HL-60 (cell line): ENCODE results near the gene TACC2.

Experiments used
- DNase-seq, 2 experiments: peaks; one replicate each; pipeline ENCODE4 v3.0.0-alpha.2; 2010 to 2020; ENCODE audit warnings: low read depth in 1 of 2, low spot score in 1 of 2
- H3K27ac ChIP-seq: fragments of 250-450 bp; sonication (Bioruptor Pico); replicated peaks from 2 replicates; pipeline ENCODE4 v1.5.1; 2020; ENCODE audit warnings: mild to moderate bottlenecking, moderate library complexity
- H3K27me3 ChIP-seq: fragments of 250-450 bp; sonication (Bioruptor Pico); 2 replicates; pipeline ENCODE4 v1.5.1; 2021; ENCODE audit warnings: mild to moderate bottlenecking, moderate library complexity; ENCODE audit not compliant: insufficient read depth, poor library complexity, severe bottlenecking
- H3K4me3 ChIP-seq: replicated peaks from 2 replicates; pipeline ENCODE4 v1.5.1; 2011; ENCODE audit warnings: mild to moderate bottlenecking, control low read depth, low read length; ENCODE audit not compliant: insufficient read depth
- CTCF ChIP-seq: IDR thresholded peaks from one replicate; pipeline ENCODE4 v1.5.1; 2011; ENCODE audit warnings: low read length, control low read depth, inconsistent platforms; ENCODE audit not compliant: insufficient read depth
- GABPA ChIP-seq: IDR thresholded peaks from 2 replicates; pipeline ENCODE4 v1.6.1; 2012; ENCODE audit warnings: low read depth
- POLR2AphosphoS5 ChIP-seq: IDR thresholded peaks from 2 replicates; pipeline ENCODE4 v1.6.1; 2012; ENCODE audit warnings: low read depth
- REST ChIP-seq: IDR thresholded peaks from 2 replicates; pipeline ENCODE4 v1.6.1; 2012; ENCODE audit warnings: low read depth; ENCODE audit not compliant: insufficient replicate concordance
- SPI1 ChIP-seq: IDR thresholded peaks from 2 replicates; pipeline ENCODE4 v1.6.1; 2012; ENCODE audit warnings: low read depth, mild to moderate bottlenecking, borderline replicate concordance

Gene TACC2

GRCh38 chr10:122168598-122169394, 179.8 kb downstream of the TACC2 start:
- Histone ChIP-seq H3K27ac (no peak overlapping the region), H3K4me3 (no peak overlapping the region), H3K27me3 (peaks cover 26% of the 10 kb centered on the region)
- no peak for DNase-seq
- no peak for TF ChIP-seq GABPA
- TF ChIP-seq SPI1: no peak
- TF ChIP-seq CTCF: no peak
- TF ChIP-seq REST: no peak
- no peak for TF ChIP-seq POLR2AphosphoS5

- TF ChIP-seq POLR2AphosphoS5 (no peak), GABPA (no peak), CTCF (no peak), REST (no peak), SPI1 (no peak)
- no peak overlapping the region for H3K4me3 ChIP-seq
- peaks cover 9% of the 10 kb centered on the region for H3K27me3 ChIP-seq
- DNase-seq: no peak
- no peak overlapping the region for H3K27ac ChIP-seq
Observed at GRCh38 chr10:122170802-122171201, 181.8 kb downstream of the TACC2 start.

GRCh38 chr10:122171302-122172075, 182.5 kb downstream of the TACC2 start:
- no peak overlapping the region for H3K4me3 ChIP-seq
- DNase-seq: no peak
- no peak overlapping the region for H3K27ac ChIP-seq
- TF ChIP-seq POLR2AphosphoS5: no peak
- peaks cover 6% of the 10 kb centered on the region for H3K27me3 ChIP-seq

- Histone ChIP-seq H3K27me3 (peaks cover 4% of the 10 kb centered on the region), H3K27ac (no peak overlapping the region), H3K4me3 (no peak overlapping the region)
- no peak for DNase-seq
- TF ChIP-seq SPI1: no peak
- TF ChIP-seq REST: no peak
- TF ChIP-seq CTCF: no peak
- TF ChIP-seq GABPA: no peak
- no peak for TF ChIP-seq POLR2AphosphoS5
Observed at GRCh38 chr10:122172361-122173008, 183.5 kb downstream of the TACC2 start.
